WTC11 (cell line): ENCODE measurements around the gene ZFYVE28.

Experiments used
- CREB1 ChIP-seq: sonication (generic); formaldehyde crosslinking; IDR thresholded peaks from 2 replicates; pipeline ENCODE4 v1.8.0; 2023; ENCODE audit warnings: mild to moderate bottlenecking, missing genetic modification reagents
- CTCF ChIP-seq: fragments of 200-600 bp; IDR thresholded peaks from 2 replicates; pipeline ENCODE4 v1.8.0; 2022; ENCODE audit warnings: antibody characterized with exemption
- E2F1 ChIP-seq: sonication (generic); formaldehyde crosslinking; IDR thresholded peaks from 2 replicates; pipeline ENCODE4 v1.8.0; 2022; ENCODE audit warnings: mild to moderate bottlenecking, missing genetic modification reagents
- FOXK1 ChIP-seq: sonication (generic); formaldehyde crosslinking; IDR thresholded peaks from 2 replicates; pipeline ENCODE4 v1.8.0; 2022; ENCODE audit warnings: mild to moderate bottlenecking, moderate library complexity, missing genetic modification reagents
- GTF2I ChIP-seq: fragments of 250-450 bp; sonication (Bioruptor Pico); conservative IDR thresholded peaks from 2 replicates; pipeline ENCODE4 v1.4.0; 2021; ENCODE audit warnings: mild to moderate bottlenecking
- KAT7 ChIP-seq: sonication (generic); formaldehyde crosslinking; IDR thresholded peaks from 2 replicates; pipeline ENCODE4 v1.8.1; 2023; ENCODE audit warnings: missing genetic modification reagents, mild to moderate bottlenecking, borderline replicate concordance
- NFE2L1 ChIP-seq: sonication (generic); formaldehyde crosslinking; IDR thresholded peaks from 2 replicates; pipeline ENCODE4 v1.8.1; 2023; ENCODE audit warnings: missing genetic modification reagents
- TCF7 ChIP-seq: sonication (generic); formaldehyde crosslinking; IDR thresholded peaks from 2 replicates; pipeline ENCODE4 v1.8.0; 2022; ENCODE audit warnings: mild to moderate bottlenecking, low read depth, missing genetic modification reagents, moderate library complexity
- ZNF317 ChIP-seq: sonication (generic); formaldehyde crosslinking; IDR thresholded peaks from 2 replicates; pipeline ENCODE4 v1.8.1; 2023; ENCODE audit warnings: low read depth, mild to moderate bottlenecking, moderate library complexity, missing genetic modification reagents, borderline replicate concordance

GRCh38 chr4:2424581-2424980, 6.1 kb upstream of the ZFYVE28 start:
- TF ChIP-seq FOXK1 (CRISPR knock-in tag) (no peak), TCF7 (CRISPR knock-in tag) (no peak), CREB1 (no peak), CTCF (no peak), ZNF317 (CRISPR knock-in tag) (no peak), E2F1 (CRISPR knock-in tag) (no peak), NFE2L1 (CRISPR knock-in tag) (no peak), KAT7 (CRISPR knock-in tag) (no peak), GTF2I (no peak)
